GM18502 (cell line): ENCODE results near the gene TMEM187.

Experiments
- ATAC-seq: cut with Tn5 transposase; IDR thresholded peaks from one replicate; pipeline ENCODE4 v1.9.1; 2021; ENCODE audit warnings: mild to moderate bottlenecking; ENCODE audit not compliant: unreplicated experiment, poor library complexity

The TMEM187 gene

DNA sequence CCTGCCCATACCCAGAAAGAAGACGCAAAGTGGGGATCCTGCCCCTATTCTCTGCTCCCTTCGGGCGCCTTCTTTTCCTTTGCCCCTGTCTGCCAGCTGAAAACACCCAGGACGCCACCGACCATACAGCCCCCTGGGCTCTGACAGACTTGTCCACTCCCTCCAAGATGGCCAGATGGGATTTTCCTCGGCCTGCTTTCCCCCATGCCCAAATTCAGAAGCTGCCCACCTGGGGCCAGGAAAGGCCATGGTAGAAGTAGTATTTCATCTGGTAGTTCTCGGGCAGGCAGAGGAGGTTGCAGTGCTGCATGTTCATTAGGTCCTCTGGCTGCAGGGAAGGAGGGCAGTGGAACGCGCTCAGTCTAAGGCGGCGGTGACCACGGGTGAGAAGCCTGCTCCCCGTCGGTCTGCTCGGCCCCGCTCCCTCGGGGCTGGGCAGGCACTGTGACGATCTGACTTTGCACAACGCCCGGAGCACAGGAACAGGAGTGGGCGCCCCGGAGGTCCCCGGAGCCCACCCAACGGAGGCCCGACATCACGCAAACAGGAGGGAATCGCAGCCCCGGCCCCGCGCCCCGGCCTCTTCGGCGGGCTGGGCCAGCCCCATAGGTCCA, 38.3 kb upstream of the TMEM187 start:
- peak; percentile 20 for ATAC-seq

DNA sequence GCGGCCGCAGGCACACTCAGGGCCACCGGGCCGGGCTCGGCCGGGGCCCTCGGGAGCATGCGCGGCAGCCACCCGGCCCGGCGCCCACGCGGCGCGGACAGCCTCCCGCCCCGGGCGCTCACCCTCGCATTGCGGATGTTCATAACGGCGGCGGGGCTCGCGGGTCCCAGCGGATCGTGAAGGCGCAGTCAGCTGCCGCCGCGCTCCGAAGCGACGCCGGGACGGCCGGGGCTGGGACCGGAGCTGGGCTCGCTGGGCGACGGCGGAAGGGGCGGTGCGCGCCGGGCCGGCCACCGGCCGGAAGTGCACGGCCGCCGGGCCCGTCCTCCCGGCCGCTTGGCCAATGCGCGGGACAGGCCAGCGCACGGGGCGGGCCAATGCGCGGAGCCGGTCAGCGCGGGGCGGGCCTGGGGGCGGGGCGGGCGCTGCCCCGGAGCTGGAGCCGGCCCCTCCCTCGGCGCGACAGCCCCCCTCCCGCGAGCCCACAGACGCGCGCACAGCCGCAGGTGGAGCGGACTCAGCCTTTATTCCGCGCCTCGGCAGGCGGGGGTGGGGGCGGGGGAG, 37.7 kb upstream of the TMEM187 start, which contains the start of gene NAA10:
Gene NAA10 (minus strand): TSS at position 276 of the 564 bp plus-strand sequence. CDS start 133 bp downstream, at position 143.
- ATAC-seq: peak; percentile 94

DNA sequence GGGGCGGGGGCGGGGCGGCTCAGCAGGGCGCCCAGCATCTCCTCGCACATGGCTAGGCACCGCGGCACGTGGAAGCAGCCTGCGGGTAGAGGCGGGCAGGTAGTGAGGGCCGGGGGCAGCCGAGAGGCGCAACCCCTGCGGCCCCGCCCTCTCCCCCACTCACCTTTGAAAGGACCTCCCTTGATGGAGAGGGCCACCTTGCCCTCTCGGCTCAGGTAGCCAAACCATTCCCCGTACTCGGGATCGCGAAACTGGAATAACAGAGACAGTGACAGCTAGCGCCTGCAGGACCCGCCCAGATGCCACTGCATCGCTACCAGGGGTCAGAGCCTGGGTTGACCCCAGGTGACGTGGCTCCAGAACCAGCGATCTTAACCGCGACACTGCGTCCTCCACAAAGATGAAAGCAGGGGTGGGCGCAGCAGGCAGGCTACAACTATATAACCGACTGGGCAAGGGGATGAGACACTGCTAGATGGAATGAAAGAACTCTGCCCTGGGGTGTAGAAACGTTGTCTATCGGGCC, 37.2 kb upstream of the TMEM187 start:
- peak; percentile 8 for ATAC-seq

DNA sequence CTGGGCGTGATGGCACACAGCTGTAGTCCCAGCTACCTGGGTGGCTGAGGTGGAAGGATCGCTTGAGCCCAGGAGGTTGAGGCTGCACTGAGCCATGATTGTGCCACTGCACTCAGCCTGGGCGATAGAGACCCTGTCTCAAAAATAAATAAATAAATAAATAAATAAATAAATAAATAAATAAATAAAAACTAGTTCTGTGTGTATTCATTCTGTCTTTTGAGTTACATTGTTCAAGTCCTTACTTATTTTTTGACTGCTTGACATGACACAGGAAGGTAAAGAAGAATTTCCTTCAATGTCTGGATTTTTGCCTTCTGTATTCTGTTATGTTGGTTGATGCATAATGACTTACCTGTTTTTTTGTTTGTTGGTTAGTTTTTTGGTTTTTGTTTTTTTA, 35.5 kb upstream of the TMEM187 start:
- no peak for ATAC-seq

DNA sequence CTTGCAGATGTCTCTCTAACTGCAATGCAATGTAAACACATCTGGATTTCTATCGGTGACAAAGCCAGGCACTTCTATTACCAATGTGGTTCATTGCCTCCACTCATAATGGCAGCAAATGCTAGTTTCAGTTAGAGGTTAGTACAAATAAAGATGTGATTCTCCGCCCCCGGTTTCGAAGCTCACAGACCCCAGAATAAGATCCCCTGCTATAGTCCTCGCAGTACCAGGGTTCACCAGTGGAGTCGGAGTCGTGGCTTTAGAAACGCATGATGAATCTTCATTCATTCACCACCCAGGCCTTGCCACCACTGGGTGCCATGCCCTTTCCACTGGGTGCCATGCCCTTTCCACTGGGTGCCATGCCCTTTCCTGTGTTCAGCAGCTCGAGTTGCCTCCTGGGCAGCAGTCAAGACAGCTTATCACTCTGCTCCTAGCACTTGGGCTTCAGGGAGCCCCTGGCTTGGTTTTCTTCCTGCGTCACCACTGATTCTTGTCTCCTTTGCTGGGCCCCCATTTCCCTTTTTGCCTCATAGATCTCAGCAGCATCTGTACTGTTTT, 34.2 kb upstream of the TMEM187 start:
- ATAC-seq: no peak

DNA sequence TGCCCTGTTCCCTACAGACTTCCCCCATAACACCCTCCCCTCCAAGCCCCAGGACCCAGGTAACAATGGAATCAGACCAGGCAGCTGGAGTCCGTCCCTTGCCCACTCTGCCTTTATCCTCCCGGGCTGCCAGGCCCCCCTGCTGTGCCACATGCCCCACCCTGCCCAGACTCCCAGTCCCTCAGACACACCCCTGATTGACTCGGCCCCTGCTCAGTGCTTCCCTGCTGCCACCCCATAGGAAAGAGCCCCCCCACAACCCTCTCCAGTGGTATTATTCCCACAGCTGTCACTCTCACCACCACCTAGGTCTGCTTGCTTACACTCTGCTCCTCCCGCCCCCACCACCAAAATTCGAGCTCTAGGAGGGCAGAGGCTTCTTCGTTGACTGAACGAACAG, 33.0 kb upstream of the TMEM187 start:
- no peak for ATAC-seq

DNA sequence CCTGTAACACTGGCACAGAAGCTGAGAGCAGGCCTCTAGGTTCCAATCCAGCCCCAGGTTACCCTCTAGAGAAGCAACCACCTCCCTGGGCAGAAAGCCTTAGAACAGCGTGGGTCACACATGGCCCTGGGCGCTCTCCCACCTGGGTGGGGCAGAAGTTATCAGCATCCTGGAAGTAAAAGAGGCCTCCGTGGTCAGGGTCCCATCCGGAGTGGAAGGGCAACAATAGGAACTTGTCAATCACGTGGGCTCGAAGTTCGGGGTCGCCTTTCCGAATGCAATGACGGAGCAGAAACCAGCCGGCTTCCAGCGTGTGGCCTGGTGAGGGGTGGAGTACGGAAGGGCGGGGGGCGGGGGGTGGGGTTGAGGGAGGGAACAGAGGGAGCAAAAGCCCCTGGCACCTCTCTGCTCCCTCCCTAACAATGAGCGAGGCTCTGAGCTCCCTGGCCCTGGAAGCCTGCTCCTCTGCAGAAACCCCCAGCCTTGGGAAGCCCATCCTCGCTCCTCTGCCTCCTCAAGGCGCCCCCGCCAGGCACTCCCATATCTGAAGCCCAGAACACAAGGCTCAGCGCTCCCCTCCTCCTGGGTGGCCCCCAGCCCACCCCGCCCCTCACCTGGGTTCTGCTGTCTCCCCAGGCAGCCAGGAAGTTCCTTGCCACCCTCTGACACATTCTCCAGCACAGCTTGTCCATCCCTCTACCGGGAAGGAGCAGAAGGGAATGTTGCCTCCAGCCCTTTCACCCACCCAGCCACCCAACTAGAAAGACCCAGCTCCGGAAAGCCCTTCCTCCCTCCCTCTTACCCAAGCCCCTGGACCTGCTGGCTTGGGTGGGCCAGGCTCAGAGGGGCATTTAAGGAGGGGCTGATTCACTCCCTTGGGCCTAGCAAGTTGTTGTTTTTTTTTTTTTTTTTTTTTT, 31.0 kb upstream of the TMEM187 start:
- ATAC-seq: no peak

DNA sequence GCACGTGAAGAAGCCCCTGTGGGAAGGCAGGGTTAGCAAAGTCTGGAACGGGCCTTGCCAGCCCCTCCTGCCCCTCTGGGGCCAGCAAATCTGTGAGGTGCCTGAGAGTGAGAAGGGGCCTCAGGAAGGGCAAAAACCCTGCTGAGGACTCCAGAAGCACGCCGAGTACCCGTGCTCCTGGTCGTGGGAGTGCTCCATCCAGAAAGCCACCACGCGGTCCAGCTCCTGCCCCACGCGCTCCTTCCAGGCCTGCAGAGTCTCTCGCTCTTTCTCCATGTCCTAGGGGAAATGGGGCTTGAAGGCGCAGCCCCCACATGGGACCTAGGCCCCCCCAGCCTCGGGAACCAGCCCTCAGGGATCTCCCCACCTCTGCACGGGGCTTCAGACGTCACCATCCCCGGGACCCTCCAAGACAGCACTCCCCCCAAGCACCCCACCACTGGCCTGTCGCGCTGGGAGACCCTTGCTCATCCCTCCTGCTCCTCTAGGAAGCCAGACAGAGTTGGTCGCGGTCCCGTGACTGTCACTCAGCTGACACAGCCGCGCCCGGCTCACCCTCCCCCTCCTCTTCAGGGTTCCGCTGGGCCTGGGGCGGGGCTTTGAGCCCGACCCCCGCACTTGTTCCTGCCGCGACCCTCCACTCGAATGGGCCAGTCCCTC, 28.3 kb upstream of the TMEM187 start, which contains the start of gene RENBP:
Gene RENBP (minus strand): TSS at position 504 of the 660 bp plus-strand sequence. CDS start 33 bp downstream, at position 471.
- no peak for ATAC-seq

DNA sequence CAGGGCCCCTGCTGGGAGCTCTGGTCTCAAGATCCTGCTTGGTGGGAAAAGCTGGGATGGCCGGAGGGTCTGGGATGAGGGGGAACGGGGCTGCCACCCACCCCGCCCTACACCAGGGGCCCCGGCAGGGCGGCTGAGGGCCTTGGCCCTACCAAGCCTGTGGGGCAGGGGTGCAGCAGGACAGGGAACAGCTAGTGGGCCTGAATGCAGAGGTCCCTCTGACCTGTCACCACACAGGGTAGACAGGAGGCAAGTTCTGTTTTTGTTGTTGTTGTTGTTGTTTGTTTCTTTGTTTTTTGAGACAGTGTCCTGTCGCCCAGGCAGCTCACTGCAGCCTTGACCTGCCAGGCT, 27.8 kb upstream of the TMEM187 start:
- ATAC-seq: no peak

DNA sequence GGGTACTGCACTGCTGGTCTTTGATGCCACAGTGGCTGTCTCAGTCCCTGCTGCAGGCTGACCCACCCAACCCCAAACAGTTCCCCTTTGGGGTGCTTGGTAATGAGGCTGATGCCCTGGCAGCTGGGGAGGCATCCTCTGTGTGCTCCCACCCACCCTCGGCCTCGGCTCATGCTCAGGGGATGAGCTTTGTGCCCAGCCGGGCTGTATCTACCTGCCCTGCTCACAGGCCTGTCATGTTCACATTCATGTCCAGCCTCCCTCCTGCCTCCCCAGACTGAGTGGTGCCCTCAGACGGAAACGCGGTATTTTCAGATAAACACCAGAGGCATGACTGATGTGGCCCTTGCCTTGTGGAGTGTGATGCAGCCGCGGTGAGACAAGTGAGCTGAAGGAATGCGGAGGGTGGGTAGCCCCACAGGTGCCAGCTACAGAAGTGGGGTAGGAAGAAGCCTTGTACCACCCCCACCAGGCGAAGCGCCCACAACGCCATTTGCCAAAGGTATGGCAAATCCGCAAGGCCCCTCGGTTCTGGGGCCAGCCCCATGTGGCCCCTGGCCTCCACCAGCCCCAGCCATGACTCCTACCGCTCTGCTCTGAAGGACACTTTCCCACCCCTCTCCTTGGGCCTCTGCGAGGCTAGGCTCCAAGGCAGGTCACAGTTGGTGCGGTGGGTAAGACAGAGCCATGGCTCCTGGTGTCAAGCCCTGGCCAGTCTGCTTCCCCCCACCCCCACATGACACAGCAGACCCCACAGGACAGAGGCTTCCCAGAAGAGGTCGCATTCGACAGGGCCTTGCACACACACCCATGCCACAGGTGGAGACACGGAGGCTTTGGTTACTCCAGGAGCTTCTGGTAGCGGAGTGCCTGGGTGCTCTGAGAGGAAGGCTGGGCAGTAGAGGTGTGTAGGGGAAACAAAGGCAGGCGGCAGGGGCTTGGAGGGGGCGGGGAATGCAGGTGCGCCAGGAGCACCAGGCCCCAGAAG, 26.3 kb upstream of the TMEM187 start:
- no peak for ATAC-seq

DNA sequence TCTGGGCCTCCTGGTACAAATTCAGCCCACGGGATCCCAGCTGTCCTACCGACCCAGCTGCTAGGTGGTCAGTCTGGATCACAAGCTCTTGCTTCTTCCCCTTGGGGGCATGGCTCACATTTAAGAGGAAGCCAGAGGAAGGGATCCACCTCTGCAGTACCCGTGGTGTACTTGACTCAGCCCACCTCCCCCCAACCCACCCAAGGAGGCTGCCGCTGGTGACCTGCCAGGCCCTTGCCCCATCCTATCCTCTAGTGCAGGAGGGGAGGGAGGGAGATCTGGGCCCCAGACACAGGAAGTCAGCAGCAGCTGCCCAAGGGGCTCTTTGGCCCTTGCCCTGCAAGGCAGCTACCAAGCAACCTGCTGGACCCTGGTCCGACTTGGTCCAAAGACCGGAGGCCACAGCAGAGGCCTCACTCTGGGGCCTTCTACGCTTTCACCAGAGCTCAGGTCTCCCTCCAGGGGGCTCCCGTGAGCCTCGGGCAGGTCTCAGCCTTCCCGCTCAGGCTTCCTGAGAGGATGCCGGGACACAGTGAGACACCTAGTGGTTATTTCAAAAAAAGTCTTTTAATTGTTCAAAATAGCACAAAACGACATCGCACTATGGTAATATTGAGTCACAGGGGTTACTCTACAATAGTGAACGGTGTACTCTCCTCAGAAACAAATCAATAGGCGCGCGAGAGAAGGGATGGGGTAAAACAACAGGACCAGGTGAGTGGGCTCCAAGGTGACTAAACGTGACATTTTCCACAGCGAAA, 25.4 kb upstream of the TMEM187 start:
- peak; percentile 85 for ATAC-seq

DNA sequence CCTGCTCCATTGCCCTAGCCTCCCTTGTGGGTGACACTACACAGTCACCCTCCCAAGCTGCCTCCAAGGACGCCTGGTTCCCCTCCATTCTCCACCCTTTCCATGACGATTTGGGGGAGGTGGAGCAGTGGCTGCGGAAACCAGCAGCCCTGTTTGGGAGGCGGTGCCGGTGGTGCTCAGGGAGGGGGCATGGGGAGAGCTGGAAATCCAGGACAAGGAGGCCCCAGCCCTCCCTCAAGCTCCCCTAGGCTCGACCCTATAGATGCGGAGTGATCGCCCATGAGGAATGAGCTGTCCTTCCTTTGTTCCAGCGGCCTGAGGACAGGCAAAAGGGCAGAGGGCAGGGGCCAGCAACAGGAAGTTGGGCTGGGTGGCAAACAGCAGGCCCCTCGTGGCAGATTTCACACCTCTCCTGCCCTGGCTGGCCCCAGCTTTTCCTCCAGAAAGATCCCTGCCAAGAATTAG, 24.5 kb upstream of the TMEM187 start:
- no peak for ATAC-seq

DNA sequence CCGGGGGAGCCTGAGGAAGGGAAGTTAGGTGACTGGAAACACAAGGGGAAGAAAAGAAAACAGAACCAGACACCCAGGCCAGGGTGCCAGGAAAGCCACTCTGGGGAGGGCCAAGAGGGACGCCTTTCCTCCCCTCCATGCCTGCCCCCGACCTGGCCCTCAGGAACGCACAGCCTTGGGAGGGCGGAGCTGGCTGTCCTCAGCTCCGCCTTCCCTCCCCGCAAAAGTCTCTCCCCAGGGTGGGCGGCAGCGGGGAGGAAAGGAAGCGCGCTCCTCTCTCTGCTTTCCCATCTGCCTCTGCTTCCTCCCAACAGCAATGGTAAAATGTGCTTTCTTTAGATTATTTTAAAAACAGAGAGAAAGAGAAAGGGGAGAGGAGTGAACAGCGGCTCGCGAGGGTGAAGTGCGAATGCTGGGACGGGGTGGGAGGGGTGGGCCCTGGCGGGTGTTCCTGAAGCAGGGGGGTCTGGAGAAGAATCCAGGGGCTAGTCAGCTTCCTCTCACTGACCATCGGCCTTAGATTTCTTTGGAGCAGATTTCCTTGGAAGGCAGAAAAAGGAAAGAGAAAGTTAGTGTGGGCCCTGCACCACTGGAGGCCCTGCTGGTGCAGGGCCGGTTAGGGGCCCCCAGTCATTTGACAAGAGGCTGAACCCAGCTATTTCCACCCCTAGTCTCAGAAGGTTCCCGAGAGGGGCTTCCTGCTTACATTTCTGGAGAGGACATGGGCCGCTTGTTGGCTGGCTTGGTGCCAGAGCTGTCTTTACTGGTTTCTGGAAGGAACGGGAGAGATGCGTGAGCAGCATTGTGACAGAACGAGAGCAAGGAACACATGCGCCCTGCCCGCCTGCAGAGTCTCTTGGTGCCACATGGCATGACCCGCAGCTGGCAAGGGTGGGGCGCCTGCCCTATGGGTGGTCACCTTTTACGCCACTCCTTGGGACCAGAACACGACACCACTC, 23.4 kb upstream of the TMEM187 start:
- no peak for ATAC-seq

DNA sequence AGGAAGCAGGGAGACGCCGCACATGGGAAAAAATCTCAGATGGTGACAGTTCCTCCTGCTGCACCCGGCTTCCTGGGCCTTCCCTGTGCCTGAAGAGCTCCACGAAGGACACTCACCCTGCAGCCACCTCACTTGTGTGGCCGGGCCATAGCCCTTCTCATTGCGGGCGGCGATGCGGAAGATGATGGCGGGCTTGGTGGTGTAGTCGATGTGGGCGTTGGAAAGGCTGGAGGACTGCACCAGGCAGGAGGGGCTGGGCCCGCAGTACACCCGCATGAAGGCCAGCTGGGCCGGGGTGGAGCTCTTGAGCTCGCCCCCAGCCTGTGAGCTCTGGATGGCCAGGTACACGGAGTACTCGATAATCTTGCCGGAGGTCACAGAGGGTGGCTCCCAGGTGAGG, 22.4 kb upstream of the TMEM187 start:
- no peak for ATAC-seq

DNA sequence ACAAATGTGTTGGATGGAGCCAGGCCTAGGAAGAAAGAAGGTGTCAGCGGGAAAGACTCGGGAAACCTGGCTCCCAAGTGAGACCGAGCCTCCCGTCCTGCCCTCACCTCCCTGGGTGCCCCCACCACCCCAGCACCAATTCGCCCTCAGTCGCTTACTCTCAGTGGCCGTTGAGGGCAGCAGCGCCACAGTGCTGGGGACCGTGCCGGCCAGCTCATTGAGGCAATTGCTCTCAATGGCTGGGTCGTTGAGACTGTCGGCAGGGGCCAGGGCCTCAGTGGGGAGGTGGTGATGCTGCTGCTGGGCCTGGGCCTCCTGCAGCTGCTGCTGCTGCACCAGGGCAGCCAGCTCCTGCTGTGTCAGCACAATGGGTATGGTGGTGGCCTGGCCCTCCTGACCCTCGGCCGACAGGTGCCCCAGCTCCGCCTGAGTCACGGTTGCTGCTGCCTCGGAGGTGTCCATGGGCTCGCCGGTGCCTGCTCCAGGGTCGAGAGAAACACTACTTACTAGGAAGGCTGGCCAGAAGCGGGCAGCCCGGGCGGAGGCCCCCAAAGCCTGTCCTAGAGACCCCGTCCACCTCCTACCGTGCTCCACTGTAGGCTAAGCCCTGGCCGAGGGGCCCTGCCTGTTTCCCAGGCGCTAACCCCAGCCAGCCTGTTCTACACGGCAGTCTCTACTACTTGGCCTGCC, 20.7 kb upstream of the TMEM187 start:
- no peak for ATAC-seq

DNA sequence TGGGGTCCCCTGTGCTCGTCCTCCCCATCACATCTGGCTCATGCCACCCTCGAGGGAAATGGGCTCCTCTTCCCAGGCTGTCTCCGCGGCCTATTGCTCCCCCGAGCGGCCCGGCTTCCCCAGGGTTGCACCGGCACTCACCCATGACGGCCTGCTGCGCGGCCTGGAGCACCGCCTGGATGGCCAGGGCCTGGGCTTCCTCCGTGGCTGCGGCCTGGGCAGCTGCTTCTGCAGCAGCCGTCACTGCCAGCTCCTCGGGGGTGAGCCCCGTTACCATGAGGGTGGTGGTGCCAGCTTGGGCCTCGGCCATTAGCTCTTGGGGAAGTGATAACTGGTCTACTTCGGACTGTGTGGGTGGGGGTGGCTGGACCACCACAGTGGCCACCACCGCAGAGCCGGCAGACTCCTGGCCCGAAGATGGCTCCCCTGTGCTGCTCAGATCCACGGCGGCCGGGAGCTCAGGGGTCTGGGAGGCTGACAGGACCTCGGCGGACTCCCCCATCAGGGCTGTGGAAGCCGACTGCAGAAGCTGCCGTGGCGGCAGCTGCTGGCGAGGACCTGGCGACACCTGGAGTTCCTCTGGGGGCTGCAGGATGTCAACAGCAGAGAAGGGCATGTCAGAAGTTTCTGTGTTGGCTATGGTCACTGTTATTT, 20.1 kb upstream of the TMEM187 start:
- no peak for ATAC-seq
